Fibroblast of skin of back (primary cell): ENCODE measurements around the gene SPATC1L.
"Not testable (repeated sequence)": the region's sequence is repeated elsewhere in the genome, so short reads cannot be mapped to it uniquely, and the experiment has no call there.

ENCODE experiments used
- DNase-seq: peaks from one replicate; pipeline ENCODE4 v3.0.0-alpha.2; 2013

SPATC1L gene

DNA sequence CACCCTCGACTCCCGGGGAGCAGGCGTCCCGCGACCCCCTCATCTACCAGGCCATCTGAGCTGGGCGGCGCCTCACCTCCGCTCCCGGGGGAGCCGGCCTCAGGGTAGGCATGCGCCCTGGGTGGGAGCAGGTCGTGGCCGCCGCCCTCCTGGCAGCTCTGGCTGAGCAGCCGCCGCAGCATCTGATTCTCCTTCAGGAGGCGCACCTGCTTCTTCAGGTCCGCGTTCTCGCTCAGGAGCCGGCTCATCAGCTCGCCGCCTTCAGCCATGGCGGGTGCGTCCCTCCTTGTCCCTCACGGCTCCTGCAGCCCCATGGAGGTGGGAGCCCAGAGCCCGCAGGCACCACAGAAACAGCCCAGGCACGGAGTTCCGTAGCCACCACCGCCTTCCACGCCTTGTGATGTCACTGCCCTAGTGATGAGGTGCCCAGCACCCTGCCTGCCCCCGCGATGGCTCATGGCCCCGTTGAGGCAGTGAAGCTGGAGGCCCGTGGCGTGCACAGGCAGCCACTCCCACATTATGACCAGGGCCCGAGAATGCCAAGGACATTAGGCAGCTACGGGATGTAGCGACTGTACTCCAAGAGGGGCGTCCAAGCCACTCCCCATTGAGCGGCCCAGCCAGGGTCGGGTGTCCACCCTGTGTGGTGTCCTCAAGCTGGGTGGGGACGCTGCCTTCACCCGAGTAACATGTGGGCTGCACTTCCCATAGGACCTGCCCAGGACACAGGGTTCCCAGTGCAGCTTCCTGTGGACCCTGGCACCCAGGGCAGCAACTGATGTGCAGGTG is 1.5 kb downstream of the SPATC1L start:
- DNase-seq, result no peak

DNA sequence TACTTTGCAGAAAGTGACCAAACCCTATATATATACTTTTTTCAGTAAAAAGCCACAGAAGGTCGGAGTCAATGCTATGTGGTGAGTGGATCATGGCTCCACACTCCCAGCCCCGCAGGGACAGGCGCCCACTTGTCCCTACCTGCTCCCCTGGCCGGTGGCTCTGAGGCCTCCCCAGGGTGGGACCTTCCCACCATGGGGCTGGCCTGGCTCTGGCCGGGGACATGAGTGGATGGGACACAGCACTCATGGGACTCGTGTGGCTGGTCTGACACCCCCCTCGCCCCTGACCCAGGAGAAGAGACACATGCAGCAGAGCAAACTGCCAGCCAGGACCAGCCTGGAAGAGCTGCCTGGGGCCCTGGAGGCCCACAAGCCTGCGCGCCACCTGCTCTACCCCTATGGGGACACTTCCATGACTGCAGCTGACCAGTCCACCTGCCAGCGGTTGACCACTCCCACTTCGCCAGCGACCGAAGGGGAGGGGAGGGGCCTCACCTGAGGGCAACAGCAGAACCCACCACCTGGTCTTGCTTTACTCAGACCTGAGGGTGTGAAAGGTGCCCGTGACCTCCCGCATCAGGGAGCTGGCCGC is 2.2 kb downstream of the SPATC1L start:
- DNase-seq, result no peak

DNA sequence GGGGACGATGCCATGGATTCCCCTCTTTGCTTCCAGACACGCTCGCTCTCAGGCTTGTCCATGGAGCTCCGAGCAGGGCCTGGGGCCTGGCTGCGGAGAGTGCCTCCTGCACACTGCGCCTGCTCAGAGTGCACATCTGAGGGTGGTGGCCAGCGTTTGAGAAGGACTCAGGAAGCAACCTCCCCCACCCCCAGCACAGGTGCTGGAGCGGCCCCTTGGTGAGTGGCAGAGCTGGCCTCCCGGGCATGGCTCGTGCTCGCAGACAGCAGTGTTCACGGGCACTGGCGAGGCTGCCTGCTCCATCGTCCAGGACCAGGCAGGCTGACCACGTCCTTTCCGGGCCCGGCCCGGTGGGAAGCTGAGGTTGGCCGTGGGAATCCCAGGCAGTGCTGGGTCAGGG is 2.8 kb downstream of the SPATC1L start:
- DNase-seq, result no peak

DNA sequence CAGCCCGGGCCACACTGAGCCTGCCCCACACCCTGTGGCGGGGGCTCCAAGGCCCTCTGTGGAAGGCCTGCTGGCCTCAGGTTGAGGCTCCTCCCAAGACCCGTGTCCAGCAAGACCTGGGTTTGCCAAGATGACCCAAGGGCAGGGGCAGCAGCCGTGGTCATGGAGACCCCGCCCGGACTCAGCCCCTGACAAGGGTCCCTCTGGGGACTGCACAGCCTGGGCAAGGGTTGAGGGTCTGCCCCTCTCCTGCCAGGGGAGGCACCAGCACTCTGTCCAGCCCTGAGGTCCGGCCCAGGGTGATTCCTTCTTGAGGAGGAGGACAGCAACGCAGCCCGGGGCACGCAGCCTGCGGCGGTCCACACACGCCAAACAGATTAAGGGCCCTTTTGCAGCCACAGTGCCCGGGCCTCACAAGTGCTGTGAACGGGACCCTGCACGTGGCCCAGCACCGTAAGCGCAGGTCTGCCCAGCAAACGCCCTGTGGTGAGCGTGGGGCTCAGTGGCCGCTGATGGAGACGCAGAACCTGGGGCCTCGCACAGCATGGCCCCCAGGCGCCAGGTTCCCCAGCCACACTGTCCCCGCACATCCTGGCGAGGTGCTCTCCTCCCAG is 3.4 kb downstream of the SPATC1L start:
- DNase-seq, result no peak

DNA sequence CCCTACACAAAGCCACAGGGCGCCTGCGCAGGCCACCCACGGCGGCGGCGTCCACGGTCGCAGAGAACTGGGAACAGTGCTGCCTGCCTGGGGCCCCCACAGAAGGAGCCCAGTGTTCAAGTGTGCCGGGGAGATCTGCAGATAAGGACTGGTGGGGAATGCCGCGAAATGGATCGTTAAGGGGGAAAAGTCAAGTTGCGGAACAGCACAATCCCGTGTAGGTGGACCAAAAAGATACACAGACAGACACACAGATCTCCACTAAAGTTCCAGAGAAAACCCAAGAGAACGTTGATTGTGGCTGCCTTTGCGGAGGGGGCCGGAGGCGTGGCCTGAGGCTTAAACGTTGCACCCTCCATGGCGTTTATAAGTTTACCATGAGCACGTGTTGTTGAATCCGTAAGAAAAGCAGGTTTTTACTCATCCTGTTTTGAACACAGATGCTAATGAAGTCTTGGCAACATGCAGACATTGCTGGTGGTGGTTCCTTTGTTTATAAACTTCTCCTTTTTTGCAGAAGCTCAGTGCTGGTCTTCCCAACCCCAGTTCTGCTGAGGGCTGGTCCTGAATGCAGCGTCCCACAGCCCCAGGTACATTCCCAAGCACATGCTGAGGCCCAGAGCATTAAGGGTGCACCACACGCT is 4.1 kb downstream of the SPATC1L start:
- DNase-seq, result no peak

DNA sequence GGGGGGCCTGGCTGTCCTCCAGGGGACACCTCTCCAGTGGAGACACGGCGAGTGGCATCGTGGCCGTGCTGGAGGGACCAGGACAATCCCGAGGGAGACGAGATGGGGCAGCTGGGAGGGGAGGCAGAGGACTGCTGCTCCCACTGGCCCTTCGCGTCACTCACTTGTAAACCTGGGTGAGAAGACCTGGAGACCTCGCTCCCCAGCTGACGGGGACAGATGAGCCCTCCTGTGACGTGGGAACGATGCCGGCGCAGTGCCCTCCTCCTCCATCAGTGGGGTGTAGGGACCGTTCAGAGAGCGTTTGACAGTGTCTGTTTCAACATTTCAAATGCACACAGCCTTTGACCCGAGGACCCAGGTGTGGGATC is 4.6 kb downstream of the SPATC1L start:
- no peak for DNase-seq

DNA sequence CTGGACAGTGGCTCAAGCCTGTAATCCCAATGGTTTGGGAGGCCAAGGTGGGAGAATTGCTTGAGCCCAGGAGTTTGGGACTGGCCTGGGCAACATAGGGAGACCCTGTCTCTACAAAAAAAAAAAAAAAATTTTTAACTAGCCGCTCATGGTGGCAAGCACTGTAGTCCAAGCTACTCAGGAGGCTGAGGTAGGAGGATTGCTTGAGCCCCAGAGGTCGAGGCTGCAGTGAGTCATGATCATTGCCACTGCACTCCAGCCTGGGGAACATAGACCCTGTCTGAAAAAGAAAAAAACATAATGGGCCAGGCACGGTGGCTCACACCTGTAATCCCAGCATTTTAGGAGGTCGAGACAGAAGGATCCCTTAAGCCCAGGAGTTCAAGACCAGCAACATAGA is 5.3 kb downstream of the SPATC1L start:
- no peak for DNase-seq

DNA sequence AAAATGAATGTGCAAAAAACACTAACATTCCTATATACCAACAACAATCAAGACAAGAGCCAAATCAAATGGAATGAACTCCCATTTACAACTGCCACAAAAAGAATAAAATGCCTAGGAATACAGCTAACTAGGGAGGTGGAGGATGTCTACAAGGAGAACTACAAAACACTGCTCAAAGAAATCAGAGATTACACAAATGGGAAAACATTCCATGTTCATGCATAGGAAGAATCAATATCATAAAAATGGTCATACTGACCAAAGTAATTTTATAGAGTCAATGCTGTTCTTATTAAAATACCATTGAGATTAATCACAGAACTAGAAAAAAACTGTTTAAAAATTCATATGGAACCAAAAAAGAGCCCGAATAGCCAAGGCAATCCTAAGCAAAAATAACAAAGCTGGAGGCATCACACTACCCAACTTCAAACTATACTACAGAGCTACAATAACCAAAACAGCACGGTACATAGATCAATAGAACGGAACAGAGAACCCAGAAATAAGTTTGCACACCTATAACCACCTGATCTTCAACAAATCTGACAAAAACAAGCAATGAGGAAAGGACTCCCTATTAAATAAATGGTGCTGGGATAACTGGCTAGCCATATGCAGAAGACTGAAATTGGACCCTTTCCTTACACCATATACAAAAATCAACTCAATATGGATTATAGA is 7.7 kb downstream of the SPATC1L start:
- DNase-seq, result not testable (repeated sequence)

DNA sequence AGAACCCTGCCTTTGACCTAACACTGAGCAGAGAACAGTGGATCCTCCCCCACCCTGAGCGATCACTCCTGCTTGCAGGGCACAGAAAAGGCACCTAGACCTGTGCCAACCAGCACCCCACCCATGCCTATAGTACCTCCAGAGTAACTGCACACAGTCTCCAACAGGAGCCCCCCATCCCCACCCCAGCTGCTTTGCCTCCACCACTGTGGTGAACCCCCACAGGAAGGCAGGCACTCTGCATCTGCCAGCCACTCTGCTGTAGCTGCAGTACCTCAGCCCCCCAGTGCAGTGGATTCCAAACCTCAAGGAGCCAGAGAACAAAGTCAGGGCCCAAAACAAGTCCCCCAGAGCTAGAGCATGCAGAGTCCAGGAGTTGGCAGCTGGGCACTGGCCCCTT is 10.7 kb downstream of the SPATC1L start:
- no peak for DNase-seq

DNA sequence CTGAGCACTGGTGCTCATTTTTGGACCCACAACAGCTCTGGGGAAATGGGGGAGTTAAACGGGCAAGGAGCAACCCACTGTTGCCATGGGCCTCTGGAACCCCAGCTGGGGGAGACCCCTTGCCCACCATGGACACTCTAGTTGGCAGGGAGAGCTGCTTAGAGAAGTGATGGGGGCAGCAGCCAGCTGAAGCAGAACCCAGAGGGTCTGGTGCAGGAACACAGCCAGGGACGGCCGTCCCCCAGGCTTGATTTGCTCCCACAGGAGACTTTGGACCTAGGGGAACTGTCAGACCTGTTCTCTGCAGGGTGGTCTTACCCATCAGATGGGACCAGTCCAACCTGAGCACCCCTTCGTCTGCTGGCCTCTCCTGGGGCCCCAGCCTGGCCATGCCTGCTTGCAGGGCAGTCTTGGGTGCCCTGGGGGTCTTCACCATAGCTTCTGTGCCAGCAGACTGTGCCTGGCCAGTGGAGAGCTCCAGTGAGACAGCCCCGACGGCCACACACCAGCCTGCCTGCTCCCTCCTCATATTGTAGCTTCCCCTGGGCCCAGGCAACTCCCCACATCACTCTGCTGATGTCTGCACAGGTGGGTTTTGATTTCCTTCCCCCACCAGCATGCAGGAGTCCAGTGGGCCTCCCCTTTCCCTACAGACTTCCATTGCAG is 11.3 kb downstream of the SPATC1L start:
- no peak for DNase-seq

DNA sequence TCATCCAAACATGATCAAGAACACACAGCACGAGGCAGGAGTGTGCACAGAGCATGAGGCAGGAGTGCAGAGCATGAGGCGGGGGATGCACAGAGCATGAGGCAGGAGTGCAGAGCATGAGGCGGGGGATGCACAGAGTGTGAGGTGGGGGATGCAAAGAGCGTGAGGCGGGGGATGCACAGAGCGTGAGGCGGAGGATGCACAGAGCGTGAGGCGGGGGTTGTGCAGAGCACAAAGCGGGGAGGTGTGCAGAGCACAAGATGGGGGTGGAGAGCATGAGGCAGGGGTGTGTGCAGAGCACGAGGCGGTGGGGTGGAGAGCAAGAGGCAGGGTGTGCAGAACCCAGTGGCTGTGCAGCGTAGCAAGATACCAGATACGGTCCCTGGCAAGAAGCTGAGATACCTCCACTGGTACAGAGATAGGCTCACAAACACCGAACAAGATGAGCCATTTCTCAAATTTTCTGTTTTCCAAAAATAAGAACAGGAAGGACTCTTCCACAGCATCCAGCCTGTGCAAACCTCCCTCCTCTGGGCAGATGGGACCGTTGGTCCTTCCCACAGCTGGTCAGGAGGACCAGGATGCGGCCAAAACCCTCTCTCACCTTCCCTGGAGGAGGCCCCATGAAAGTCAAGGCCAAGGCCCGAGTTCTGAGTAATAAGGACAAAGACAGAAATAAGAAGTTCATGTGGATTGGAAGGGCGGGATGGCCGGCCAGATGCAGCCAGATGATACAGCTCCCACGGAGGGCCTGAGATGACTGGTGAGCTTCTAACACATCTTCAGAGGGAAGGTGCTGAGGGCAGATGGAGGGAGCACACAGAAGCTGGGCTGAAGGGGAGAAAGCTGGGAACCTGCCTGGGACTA is 12.0 kb downstream of the SPATC1L start:
- no peak for DNase-seq

DNA sequence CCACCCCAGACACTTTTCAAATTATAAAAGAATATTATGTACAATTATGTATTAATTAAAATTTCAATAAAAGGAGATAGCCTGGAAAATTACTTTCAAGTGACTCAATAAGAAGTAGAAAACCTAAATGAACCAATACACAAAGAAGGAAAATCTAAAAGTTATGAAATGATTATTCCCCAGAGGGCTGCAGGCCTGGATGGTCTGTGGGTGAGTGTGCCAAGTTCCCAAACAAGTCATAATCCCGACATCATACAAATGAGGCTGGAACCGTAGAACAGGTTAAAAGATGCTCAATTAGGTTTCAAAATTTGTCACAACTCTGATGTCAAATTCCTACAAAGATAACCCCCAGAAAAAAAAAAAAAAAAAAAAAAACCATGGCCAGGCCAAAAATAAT is 12.7 kb downstream of the SPATC1L start:
- DNase-seq, result no peak

DNA sequence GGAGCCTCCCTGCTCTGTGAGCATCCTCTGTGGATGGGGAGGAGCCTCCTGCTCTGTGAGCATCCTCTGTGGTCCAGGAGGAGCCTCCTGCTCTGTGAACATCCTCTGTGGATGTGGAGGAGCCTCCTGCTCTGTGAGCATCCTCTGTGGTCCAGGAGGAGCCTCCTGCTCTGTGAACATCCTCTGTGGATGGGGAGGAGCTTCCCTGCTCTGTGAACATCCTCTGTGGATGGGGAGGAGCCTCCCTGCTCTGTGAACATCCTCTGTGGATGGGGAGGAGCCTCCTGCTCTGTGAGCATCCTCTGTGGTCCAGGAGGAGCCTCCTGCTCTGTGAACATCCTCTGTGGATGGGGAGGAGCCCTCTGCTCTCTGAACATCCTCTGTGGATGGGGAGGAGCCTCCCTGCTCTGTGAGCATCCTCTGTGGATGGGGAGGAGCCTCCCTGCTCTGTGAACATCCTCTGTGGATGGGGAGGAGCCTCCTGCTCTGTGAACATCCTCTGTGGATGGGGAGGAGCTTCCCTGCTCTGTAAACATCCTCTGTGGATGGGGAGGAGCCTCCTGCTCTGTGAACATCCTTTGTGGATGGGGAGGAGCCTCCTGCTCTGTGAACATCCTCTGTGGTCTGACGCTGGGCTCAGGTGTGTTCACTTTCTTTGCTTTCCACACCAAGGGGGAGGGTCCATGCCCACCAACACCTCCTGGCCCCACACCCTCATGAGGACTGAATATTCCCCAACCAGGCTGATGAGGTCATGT is 13.6 kb downstream of the SPATC1L start:
- DNase-seq, result not testable (repeated sequence)

DNA sequence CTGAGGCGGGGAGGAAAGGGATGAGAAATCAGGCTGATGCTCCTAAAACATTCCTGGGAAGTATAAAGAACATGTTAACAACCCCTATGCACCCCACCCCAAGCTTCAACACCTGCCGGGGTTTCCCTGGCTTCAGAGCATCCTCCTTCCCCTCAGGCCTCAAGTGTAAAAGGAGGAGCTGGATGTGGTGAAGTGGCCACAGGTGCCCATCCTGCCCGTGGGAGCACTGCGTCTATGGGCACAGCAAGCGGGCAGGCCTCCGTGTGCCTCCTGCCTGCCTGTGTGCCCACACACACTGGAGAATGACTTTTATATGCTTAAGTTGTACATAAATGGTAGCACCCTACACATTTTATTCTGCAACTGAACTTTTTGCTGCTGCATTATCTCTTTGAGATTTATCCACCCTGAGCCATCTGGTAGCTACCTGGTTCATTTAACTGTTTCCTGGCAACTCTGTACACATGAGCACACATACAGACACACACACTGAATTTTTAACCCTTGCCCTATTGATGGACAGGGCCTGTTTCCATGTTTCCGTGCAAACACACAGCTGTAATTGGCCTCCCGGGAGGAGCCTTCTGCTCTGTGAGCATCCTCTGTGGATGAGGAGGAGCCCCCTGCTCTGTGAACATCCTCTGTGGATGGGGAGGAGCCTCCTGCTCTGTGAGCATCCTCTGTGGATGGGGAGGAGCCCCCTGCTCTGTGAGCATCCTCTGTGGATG is 15.4 kb downstream of the SPATC1L start:
- DNase-seq, result no peak

DNA sequence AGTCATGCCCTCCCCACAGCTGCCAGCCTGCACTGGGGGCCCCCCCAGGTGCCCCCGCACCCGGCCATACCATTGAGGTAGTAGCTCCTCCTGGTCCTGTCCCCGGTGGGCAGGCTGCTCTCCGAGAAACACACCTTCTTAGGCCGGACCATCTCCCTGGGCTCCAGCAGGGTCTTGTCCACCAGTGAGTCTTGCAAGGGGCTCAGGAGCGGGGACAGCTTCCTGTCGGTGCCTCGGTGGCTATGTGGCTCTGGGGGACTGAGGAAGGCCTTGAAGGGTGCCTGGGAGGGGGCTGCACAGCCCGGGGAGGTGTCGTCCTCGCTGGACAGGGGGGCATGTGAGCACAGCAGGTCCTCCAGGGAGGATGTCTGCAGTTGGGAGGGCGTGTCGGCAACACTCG is 16.0 kb downstream of the SPATC1L start:
- no peak for DNase-seq

DNA sequence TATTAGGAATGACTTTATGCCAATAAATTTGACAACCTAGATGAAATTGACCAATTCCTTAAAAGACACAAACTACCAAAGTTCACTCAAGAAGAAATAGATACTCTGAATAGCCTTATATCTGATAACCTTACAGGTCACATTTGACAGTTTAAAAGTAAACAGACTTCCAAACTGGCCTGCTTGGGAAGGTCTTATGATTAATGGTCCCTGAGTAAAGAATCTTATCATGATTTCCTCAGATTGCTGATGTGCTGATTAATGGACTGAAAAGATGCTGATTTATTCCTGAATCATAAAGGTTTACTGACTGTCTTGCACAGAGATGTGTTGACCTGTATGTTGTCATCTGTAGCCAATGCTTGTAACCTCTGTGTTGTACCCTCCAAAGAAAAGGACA is 19.2 kb downstream of the SPATC1L start:
- DNase-seq, result no peak

DNA sequence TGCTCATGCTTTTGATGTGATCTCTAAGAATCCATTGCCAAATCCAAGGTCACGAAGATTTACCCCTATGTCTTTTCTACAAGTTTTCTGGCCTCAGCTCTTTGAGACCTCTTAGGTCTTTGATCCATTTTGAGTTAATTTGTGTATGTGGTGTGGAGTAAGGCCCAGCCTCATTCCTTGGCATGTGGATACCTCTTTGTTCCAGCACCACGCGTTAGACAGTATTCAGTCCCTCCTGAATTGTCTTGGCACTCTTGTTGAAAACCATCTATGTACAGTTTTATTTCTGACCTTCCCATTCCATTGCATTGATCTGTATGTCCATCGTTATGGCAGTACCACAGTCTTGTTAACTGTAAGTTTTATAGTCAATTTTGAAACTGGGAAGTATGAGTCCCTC is 20.9 kb downstream of the SPATC1L start:
- DNase-seq, result no peak

DNA sequence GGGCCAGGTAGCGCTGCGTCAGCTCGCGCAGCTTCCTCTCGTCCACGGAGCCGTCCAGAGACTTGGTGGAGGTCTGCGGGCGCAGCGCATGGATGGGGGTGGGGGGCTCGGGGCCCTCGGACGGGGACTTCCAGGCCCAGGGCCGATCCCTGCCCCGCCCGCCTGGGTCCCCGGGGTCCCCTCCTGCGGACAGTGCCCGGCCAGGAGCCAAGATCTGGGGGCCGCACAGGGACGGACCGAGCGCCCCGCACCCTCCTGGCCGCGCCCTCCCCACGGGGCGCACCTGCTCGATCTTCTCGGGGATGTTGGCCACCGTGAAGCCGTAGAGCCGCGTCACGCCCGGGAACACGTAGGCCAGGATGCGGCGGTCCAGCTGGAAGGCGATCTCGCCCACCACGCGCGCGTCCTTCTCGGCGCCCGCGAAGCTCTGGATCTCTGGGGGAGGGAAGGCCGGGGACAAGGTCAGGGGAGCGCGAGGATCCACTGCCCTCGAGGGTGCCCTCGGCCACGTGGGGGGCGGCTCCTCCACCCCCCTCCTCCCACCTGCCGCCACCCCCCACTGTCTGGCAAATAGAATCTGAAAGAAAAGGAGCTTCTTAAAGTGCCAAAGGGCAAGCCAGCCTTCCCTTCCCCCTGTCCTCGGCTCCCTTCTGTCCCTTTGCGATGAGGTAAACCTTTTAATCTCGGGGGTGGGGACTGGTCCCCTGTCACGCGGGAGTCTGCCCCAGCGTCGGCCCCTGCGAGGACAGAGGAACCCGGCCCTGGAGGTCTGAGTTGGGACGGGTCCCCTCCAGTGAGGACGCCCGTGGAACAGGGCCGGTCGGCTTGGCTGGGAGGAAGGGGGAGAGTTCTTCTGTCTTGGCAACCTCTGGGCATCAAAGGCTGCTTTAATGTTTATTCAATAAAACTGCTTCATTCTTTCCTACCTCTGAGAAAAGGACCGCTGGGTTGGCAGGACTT is 22.3 kb downstream of the SPATC1L start:
- DNase-seq, result no peak
